ENCODE results near the gene ANKRD13C.
"Not testable (repeated sequence)": the region's sequence is repeated elsewhere in the genome, so short reads cannot be mapped to it uniquely, and the experiment has no call there.

ANKRD13C gene, protein sequence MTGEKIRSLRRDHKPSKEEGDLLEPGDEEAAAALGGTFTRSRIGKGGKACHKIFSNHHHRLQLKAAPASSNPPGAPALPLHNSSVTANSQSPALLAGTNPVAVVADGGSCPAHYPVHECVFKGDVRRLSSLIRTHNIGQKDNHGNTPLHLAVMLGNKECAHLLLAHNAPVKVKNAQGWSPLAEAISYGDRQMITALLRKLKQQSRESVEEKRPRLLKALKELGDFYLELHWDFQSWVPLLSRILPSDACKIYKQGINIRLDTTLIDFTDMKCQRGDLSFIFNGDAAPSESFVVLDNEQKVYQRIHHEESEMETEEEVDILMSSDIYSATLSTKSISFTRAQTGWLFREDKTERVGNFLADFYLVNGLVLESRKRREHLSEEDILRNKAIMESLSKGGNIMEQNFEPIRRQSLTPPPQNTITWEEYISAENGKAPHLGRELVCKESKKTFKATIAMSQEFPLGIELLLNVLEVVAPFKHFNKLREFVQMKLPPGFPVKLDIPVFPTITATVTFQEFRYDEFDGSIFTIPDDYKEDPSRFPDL

GRCh38 chr1:70354332-70355110, at the start of gene ANKRD13C:
Gene ANKRD13C (minus strand): TSS chr1:70354722. CDS start chr1:70354408, 314 bp downstream.
- peak; percentile 93 for DNase-seq
- H3K4me3 Mint-ChIP-seq, result peak within 1 kb of the TSS; percentile 94
- peaks cover 51% of the 10 kb centered on the region for H3K36me3 Mint-ChIP-seq (ENCODE audit: low read depth)
- H3K4me1 Mint-ChIP-seq (ENCODE audit: low read depth), result peaks cover 41% of the 10 kb centered on the region
- H3K27ac Mint-ChIP-seq, result peak within 1 kb of the TSS; percentile 99
- H3K27me3 Mint-ChIP-seq, result no peaks in the 10 kb centered on the region
- peaks cover 2% of the 10 kb centered on the region for H3K9me3 Mint-ChIP-seq

DNA sequence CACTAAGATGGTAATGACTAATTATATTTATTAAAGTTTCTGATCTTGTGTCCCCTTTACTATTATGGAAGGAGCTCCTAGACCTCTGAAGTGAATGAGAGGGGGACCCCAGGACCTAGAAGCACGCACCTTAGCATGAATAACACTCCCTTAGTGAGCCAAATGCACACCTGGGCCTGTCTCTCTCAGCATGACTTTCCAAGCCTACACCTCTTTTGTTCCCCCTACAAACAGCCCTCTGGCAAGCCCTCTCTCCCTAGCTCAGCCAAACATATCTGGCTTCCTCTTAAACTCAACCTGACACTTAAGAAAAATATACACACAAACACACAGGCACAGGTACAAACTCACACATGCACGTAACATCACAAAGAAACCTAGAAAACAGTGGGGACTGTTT, 49.2 kb upstream of the ANKRD13C start:
- Mint-ChIP-seq H3K27me3 (peaks cover 16% of the 10 kb centered on the region), H3K9me3 (no peaks in the 10 kb centered on the region), H3K36me3 (ENCODE audit: low read depth) (no peaks in the 10 kb centered on the region), H3K4me3 (no peak overlapping the region), H3K4me1 (ENCODE audit: low read depth) (no peaks in the 10 kb centered on the region), H3K27ac (no peak overlapping the region)
- DNase-seq, result no peak

- Mint-ChIP-seq H3K9me3 (no peaks in the 10 kb centered on the region), H3K4me3 (no peak overlapping the region), H3K27ac (no peak overlapping the region), H3K36me3 (ENCODE audit: low read depth) (no peaks in the 10 kb centered on the region), H3K27me3 (peaks cover 18% of the 10 kb centered on the region), H3K4me1 (ENCODE audit: low read depth) (no peaks in the 10 kb centered on the region)
- no peak for DNase-seq
Measured at GRCh38 chr1:70401974-70402373, 47.5 kb upstream of the ANKRD13C start.

GRCh38 chr1:70400335-70400734, 45.8 kb upstream of the ANKRD13C start:
- DNase-seq, result no peak
- no peaks in the 10 kb centered on the region for H3K4me1 Mint-ChIP-seq (ENCODE audit: low read depth)
- H3K9me3 Mint-ChIP-seq, result no peaks in the 10 kb centered on the region
- no peak overlapping the region for H3K27ac Mint-ChIP-seq
- H3K4me3 Mint-ChIP-seq, result no peak overlapping the region
- no peaks in the 10 kb centered on the region for H3K36me3 Mint-ChIP-seq (ENCODE audit: low read depth)
- peaks cover 15% of the 10 kb centered on the region for H3K27me3 Mint-ChIP-seq

- Mint-ChIP-seq H3K27ac (no peak overlapping the region), H3K27me3 (peaks cover 7% of the 10 kb centered on the region), H3K4me1 (ENCODE audit: low read depth) (no peaks in the 10 kb centered on the region), H3K9me3 (no peaks in the 10 kb centered on the region), H3K4me3 (no peak overlapping the region), H3K36me3 (ENCODE audit: low read depth) (no peaks in the 10 kb centered on the region)
- no peak for DNase-seq
Measured at GRCh38 chr1:70397013-70397412, 42.5 kb upstream of the ANKRD13C start.

GRCh38 chr1:70396607-70397006, 42.1 kb upstream of the ANKRD13C start:
- peaks cover 7% of the 10 kb centered on the region for H3K27me3 Mint-ChIP-seq
- H3K4me1 Mint-ChIP-seq (ENCODE audit: low read depth), result no peaks in the 10 kb centered on the region
- H3K27ac Mint-ChIP-seq, result no peak overlapping the region
- no peak for DNase-seq
- no peaks in the 10 kb centered on the region for H3K36me3 Mint-ChIP-seq (ENCODE audit: low read depth)
- no peak overlapping the region for H3K4me3 Mint-ChIP-seq
- no peaks in the 10 kb centered on the region for H3K9me3 Mint-ChIP-seq

GRCh38 chr1:70392626-70393025, 38.1 kb upstream of the ANKRD13C start:
- Mint-ChIP-seq H3K4me1 (ENCODE audit: low read depth) (no peaks in the 10 kb centered on the region), H3K27me3 (peaks cover 2% of the 10 kb centered on the region), H3K36me3 (ENCODE audit: low read depth) (no peaks in the 10 kb centered on the region), H3K27ac (no peak overlapping the region), H3K9me3 (no peaks in the 10 kb centered on the region), H3K4me3 (no peak overlapping the region)
- DNase-seq, result no peak

GRCh38 chr1:70387507-70387906, 33.0 kb upstream of the ANKRD13C start:
- no peak for DNase-seq
- no peaks in the 10 kb centered on the region for H3K36me3 Mint-ChIP-seq (ENCODE audit: low read depth)
- no peak overlapping the region for H3K4me3 Mint-ChIP-seq

DNA sequence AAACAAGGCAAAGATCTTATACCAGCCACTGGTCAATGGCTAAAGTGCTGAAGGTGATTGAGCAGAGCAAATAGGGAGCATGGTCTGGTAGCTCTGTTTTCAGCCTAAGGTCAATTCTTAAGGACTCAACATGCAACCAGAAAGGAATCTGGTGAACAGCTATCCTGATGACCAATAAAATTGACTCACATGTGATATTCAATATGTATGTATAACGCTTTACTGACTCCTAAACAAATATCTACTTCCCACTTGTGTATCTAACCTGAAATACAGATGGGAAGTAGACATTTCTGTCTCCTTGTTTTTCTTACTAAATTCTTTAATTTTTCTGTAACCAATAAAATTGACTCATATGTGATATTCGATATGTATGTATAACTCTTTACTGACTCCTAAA, 31.6 kb upstream of the ANKRD13C start:
- peaks cover 6% of the 10 kb centered on the region for H3K27me3 Mint-ChIP-seq
- H3K36me3 Mint-ChIP-seq (ENCODE audit: low read depth), result no peaks in the 10 kb centered on the region
- H3K4me3 Mint-ChIP-seq, result no peak overlapping the region
- no peak for DNase-seq
- no peak overlapping the region for H3K27ac Mint-ChIP-seq
- H3K4me1 Mint-ChIP-seq (ENCODE audit: low read depth), result no peaks in the 10 kb centered on the region
- no peaks in the 10 kb centered on the region for H3K9me3 Mint-ChIP-seq

More at GRCh38 chr1:70387507-70387906, 33.0 kb upstream of the ANKRD13C start:
- no peaks in the 10 kb centered on the region for H3K9me3 Mint-ChIP-seq
- no peaks in the 10 kb centered on the region for H3K4me1 Mint-ChIP-seq (ENCODE audit: low read depth)
- no peak overlapping the region for H3K27ac Mint-ChIP-seq
- peaks cover 6% of the 10 kb centered on the region for H3K27me3 Mint-ChIP-seq

GRCh38 chr1:70385477-70385876, 31.0 kb upstream of the ANKRD13C start:
- Mint-ChIP-seq H3K27me3 (peaks cover 6% of the 10 kb centered on the region), H3K4me1 (ENCODE audit: low read depth) (no peaks in the 10 kb centered on the region), H3K9me3 (no peaks in the 10 kb centered on the region), H3K27ac (no peak overlapping the region), H3K4me3 (no peak overlapping the region), H3K36me3 (ENCODE audit: low read depth) (no peaks in the 10 kb centered on the region)
- DNase-seq, result no peak

DNA sequence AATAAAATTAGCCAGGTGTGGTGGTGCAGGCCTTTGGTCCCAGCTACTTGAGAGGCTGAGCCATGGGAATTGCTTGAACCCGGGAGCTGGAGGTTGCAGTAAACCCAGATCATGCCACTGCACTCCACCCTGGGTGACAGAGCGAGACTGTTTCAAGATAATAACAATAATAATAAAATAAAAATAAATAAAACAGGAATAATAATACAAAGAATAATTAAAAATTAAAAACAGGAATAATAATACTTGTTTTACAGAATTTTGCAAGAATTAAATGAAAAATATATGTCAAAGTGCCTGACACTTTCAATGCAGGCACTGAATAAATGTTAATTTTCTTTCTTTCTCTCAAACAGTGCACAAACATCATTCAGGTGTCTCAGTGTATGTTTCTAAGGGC, 30.0 kb upstream of the ANKRD13C start:
- Mint-ChIP-seq H3K9me3 (no peaks in the 10 kb centered on the region), H3K36me3 (ENCODE audit: low read depth) (no peaks in the 10 kb centered on the region), H3K4me1 (ENCODE audit: low read depth) (no peaks in the 10 kb centered on the region), H3K27me3 (peaks cover 6% of the 10 kb centered on the region), H3K4me3 (no peak overlapping the region), H3K27ac (no peak overlapping the region)
- no peak for DNase-seq

- H3K27ac Mint-ChIP-seq, result no peak overlapping the region
- no peaks in the 10 kb centered on the region for H3K4me1 Mint-ChIP-seq (ENCODE audit: low read depth)
- peaks cover 6% of the 10 kb centered on the region for H3K27me3 Mint-ChIP-seq
- no peaks in the 10 kb centered on the region for H3K9me3 Mint-ChIP-seq
- DNase-seq, result no peak
- no peaks in the 10 kb centered on the region for H3K36me3 Mint-ChIP-seq (ENCODE audit: low read depth)
- H3K4me3 Mint-ChIP-seq, result no peak overlapping the region
Measured at GRCh38 chr1:70383483-70383882, 29.0 kb upstream of the ANKRD13C start.

DNA sequence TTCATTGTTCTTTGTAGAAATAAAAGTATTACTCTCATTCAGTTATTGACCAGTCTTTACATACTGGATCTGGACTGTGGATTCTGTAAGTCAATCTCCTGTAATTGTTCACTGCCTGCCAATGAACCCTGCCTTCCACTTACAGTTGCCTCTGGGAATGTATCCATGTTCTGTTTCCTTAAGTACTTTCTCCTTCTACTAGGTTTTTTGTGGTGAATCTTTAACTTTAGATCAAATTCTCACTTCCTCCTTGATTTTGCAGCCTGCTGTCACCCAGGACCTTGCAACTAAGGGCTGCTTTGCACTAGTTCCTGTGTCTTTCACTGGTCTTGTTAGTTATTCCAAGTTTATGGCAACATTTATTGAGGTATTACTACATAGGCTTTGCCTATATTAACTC, 28.2 kb upstream of the ANKRD13C start:
- Mint-ChIP-seq H3K36me3 (ENCODE audit: low read depth) (no peaks in the 10 kb centered on the region), H3K27me3 (peaks cover 6% of the 10 kb centered on the region), H3K9me3 (no peaks in the 10 kb centered on the region), H3K4me3 (no peak overlapping the region), H3K27ac (no peak overlapping the region), H3K4me1 (ENCODE audit: low read depth) (no peaks in the 10 kb centered on the region)
- no peak for DNase-seq

DNA sequence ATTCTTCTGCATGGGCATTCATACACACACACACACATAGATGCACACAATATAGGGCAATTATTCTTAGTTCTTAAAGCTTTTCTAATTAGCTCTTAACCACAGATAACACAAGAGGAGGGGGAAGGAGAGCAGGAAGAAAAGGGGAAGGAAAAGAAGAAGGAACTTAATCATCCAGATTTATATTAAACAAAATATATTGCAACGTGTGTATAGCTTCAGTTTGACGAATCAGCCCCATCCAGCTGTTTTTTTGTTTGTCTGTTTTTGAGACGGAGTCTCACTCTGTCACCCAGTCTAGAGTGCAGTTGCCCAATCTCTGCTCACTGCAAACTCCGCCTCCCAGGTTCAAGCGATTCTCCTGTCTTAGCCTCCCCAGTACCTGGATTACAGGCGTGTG, 21.7 kb upstream of the ANKRD13C start:
- no peak for DNase-seq
- Mint-ChIP-seq H3K36me3 (ENCODE audit: low read depth) (no peaks in the 10 kb centered on the region), H3K27ac (no peak overlapping the region), H3K27me3 (no peaks in the 10 kb centered on the region), H3K9me3 (no peaks in the 10 kb centered on the region), H3K4me3 (no peak overlapping the region), H3K4me1 (ENCODE audit: low read depth) (no peaks in the 10 kb centered on the region)

DNA sequence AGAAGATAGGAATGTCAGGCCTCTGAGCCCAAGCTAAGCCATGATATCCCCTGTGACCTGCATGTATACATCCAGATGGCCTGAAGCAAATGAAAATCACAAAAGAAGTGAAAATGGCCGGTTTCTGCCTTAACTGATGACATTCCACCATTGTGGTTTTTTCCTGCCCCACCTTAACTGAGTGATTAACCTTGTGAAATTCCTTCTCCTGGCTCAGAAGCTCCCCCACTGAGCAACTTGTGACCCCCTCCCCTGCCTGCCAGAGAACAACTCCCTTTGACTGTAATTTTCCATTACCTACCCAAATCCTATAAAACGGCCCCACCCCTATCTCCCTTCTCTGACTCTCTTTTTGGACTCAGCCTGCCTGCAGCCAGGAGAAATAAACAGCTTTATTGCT, 19.1 kb upstream of the ANKRD13C start:
- not testable (repeated sequence) for H3K4me1 Mint-ChIP-seq (ENCODE audit: low read depth); H3K9me3 Mint-ChIP-seq; DNase-seq; H3K27me3 Mint-ChIP-seq; H3K4me3 Mint-ChIP-seq; H3K27ac Mint-ChIP-seq; H3K36me3 Mint-ChIP-seq (ENCODE audit: low read depth)
